ENCODE data around the gene RSPH4A. TPM values are rescaled to one million over a fixed set of nuclear protein-coding genes. Genes with fewer than 3 reads are reported as not detected.

The RSPH4A gene
- total RNA-seq, 1 donor from 2014 or later, result not detected

DNA sequence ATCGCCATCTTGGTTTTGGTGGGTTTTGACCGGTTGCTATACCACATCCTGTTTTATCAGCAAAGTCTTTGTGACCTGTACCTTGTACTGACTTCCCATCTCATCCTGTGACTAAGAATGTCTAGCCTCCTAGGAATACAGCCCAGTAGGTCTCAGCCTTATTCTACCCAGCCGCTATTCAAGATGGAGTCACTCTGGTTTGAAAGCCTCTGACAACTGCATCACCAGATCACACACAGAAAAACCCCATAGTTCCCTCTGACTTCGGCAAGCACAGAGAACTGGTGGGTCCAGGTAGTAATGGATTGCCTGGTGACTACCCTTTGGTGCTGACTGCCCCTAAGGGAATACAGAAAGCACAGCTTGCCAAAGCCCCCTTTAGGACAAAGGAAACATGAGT lies 10.3 kb upstream of the RSPH4A start:
- Histone ChIP-seq H3K27me3 (no peaks in the 10 kb centered on the region), H3K4me3 (no peak overlapping the region), H3K4me1 (no peaks in the 10 kb centered on the region), H3K27ac (no peak overlapping the region), H3K36me3 (no peaks in the 10 kb centered on the region), H3K9me3 (no peaks in the 10 kb centered on the region)
- TF ChIP-seq, protein P1, sequence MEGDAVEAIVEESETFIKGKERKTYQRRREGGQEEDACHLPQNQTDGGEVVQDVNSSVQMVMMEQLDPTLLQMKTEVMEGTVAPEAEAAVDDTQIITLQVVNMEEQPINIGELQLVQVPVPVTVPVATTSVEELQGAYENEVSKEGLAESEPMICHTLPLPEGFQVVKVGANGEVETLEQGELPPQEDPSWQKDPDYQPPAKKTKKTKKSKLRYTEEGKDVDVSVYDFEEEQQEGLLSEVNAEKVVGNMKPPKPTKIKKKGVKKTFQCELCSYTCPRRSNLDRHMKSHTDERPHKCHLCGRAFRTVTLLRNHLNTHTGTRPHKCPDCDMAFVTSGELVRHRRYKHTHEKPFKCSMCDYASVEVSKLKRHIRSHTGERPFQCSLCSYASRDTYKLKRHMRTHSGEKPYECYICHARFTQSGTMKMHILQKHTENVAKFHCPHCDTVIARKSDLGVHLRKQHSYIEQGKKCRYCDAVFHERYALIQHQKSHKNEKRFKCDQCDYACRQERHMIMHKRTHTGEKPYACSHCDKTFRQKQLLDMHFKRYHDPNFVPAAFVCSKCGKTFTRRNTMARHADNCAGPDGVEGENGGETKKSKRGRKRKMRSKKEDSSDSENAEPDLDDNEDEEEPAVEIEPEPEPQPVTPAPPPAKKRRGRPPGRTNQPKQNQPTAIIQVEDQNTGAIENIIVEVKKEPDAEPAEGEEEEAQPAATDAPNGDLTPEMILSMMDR (IDR thresholded peaks at IDR 0.05), result no peak
- no peak for TF ChIP-seq POLR2AphosphoS5 (IDR thresholded peaks at IDR 0.05; ENCODE audit: insufficient read depth in 1 of 2, low read depth in 1 of 2)
- TF ChIP-seq POLR2A (IDR thresholded peaks at IDR 0.05), result no peak
- DNase-seq (ENCODE audit: extremely low spot score in 2 of 2), result no peak
- intact Hi-C loops (cut with DNase I), result no loop called here

DNA sequence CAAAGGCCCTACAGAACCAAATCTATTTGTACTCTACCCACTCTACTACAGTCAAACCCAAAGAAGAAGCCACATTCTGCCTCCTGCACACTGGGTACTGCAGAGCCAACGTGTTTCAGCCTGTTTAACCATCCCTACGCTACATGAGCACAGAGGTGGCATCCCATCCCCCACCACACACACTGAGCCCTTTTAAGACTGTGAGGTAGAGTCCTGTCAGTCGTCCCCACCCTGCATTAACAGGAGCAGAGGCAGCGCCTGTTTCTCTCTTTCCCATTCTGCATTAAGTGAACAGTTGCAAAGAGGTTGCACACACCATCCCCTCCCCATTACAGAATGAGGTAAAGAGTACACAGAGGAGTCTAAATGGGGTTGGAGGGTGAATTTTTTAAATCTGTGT lies 5.2 kb upstream of the RSPH4A start:
- TF ChIP-seq POLR2A (IDR thresholded peaks at IDR 0.05) (no peak), POLR2AphosphoS5 (IDR thresholded peaks at IDR 0.05; ENCODE audit: insufficient read depth in 1 of 2, low read depth in 1 of 2) (no peak)
- TF ChIP-seq, protein P1 (IDR thresholded peaks at IDR 0.05), result no peak
- no peaks in the 10 kb centered on the region for H3K9me3 ChIP-seq
- H3K27ac ChIP-seq, result no peak overlapping the region
- H3K36me3 ChIP-seq, result no peaks in the 10 kb centered on the region
- no peak for DNase-seq (ENCODE audit: extremely low spot score in 2 of 2)
- intact Hi-C loops (cut with DNase I), result no loop called here
- no peaks in the 10 kb centered on the region for H3K4me1 ChIP-seq
- H3K27me3 ChIP-seq, result no peaks in the 10 kb centered on the region
- H3K4me3 ChIP-seq, result no peak overlapping the region

DNA sequence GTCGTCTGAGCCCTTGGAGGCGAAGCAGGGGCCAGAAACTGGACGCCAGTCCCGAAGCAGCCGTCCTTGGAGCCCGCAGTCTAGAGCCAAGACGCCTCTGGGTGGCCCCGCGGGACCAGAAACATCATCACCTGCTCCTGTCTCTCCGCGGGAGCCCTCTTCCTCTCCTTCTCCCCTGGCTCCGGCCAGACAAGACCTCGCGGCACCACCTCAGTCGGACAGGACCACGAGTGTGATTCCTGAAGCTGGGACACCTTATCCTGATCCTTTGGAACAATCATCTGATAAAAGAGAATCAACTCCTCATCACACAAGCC lies 416 bp downstream of the RSPH4A start:
- DNase-seq (ENCODE audit: extremely low spot score in 2 of 2), result no peak
- peaks cover 8% of the 10 kb centered on the region for H3K4me1 ChIP-seq
- intact Hi-C loops (cut with DNase I), result no loop called here
- no peak overlapping the region for H3K27ac ChIP-seq
- TF ChIP-seq POLR2AphosphoS5 (IDR thresholded peaks at IDR 0.05; ENCODE audit: insufficient read depth in 1 of 2, low read depth in 1 of 2) (no peak), POLR2A (IDR thresholded peaks at IDR 0.05) (no peak)
- TF ChIP-seq, protein P1 (IDR thresholded peaks at IDR 0.05), result no peak
- H3K36me3 ChIP-seq, result no peaks in the 10 kb centered on the region
- peak overlapping the region; percentile 49 to 54 for H3K4me3 ChIP-seq
- H3K27me3 ChIP-seq, result no peaks in the 10 kb centered on the region
- no peaks in the 10 kb centered on the region for H3K9me3 ChIP-seq

DNA sequence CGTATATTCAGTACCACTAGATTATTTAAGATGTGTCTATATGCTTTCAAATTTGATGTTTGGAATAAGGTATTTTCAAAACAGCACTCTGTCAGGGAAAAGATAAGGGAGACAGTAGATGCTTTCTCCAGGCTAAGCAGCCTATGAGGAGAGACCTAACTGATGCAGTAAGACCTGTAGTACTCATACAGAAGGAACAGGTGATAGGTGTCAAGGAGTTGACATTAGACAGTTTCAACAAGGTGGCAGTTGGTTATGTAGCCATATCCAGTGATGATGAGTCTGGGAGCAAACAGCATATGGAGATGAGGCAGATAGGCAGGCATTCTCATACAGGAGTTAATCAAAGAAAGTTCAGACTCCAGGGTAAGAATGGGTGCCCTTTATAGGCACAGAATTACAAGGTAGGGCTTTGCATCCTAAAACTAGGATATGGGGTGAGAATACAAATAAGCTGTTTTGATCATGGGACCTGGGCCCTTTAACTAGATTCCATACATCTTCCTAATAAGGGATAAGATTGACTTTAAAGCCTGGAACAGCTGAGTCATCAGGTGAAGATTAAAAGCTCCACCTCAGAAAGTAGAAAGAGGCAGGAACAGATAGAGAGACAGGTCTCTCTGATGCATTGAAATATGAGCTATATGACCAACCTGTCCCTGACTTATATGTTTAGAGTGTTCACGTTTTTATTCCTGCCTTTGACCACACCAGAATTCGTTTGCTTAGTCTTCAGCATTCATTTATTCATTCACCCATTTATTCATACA lies 7.9 kb downstream of the RSPH4A start:
- no peak overlapping the region for H3K27ac ChIP-seq
- TF ChIP-seq POLR2A (IDR thresholded peaks at IDR 0.05) (no peak), POLR2AphosphoS5 (IDR thresholded peaks at IDR 0.05; ENCODE audit: insufficient read depth in 1 of 2, low read depth in 1 of 2) (no peak)
- TF ChIP-seq, protein P1 (IDR thresholded peaks at IDR 0.05), result no peak

DNA sequence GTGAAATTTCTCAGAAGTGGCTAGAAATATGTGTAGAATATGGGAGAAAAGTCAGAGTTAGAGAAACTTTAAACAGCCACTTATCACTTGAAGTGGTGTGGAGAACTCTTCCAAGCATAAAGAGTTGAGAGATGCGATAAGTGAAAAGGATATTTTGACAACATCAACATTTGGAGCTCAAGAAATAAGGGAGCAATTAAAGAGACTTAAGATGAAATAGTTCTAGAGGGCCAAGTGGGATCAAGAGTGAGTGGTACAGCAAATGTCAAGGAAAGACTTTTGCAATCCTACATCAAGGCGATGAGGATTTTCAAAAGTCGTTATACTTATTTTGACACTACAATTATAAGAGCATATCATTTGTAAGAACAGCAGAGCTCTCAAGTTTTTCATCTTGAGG lies 9.6 kb downstream of the RSPH4A start:
- TF ChIP-seq, protein P1 (IDR thresholded peaks at IDR 0.05), result no peak
- no peak for TF ChIP-seq POLR2AphosphoS5 (IDR thresholded peaks at IDR 0.05; ENCODE audit: insufficient read depth in 1 of 2, low read depth in 1 of 2)
- intact Hi-C loops (cut with DNase I), result no loop called here
- no peak overlapping the region for H3K4me3 ChIP-seq
- H3K4me1 ChIP-seq, result no peaks in the 10 kb centered on the region
- no peak overlapping the region for H3K27ac ChIP-seq
- no peaks in the 10 kb centered on the region for H3K36me3 ChIP-seq
- no peaks in the 10 kb centered on the region for H3K9me3 ChIP-seq
- H3K27me3 ChIP-seq, result no peaks in the 10 kb centered on the region
- DNase-seq (ENCODE audit: extremely low spot score in 2 of 2), result no peak

More for the DNA sequence above, 7.9 kb downstream of the RSPH4A start:
- no peaks in the 10 kb centered on the region for H3K36me3 ChIP-seq
- DNase-seq (ENCODE audit: extremely low spot score in 2 of 2), result no peak
- no peaks in the 10 kb centered on the region for H3K4me1 ChIP-seq
- no peaks in the 10 kb centered on the region for H3K27me3 ChIP-seq
- H3K9me3 ChIP-seq, result no peaks in the 10 kb centered on the region
- intact Hi-C loops (cut with DNase I), result no loop called here
- H3K4me3 ChIP-seq, result no peak overlapping the region

Data from vagina (tissue), 2 donors.